ENCODE data around the gene FHL1. TPM values are rescaled to one million over a fixed set of nuclear protein-coding genes. Genes with fewer than 3 reads are reported as not detected.
A peak's percentile ranks its signal among the peaks of the same experiment; 100 is the strongest.

FHL1 gene
- polyA plus RNA-seq, 4 donors, result 8.7 to 97.5 (median 62.1) TPM

DNA sequence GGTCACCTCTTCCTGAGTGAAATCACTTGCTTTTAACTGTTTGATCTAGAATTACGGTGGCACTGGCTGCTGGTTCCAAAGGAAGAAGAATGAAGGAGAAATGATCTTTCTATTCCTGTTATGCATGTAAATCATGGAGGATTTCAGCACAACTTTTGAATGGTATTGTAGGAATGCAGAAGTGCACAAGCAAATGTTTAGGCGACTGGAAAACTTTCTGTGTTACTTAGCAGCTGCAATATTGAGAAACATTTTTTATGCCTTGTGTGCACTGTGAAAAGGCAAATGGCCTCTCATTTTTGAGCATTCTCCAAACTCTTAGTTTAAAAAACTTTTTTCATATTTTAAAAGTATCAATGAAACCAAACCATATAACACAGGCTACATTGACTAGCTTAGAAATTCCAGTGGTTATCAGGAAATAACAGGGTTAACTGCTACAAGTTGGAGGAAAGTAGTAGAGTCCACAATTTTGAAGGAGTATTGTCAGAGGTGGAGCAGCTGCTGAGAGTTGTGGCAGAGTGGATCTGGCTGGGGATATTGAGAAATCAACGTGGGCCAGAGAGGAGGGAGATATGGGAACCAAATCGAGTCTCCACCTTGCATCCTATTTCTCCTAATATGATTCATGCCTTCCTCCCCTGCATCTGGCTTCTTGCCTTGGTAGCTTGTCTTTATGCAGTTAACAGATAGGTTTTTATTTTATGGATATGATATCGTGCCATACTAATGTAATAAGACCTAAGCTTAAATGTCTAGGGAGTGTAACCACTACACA, 32.0 kb upstream of the FHL1 start:
- Histone ChIP-seq H3K4me1 (ENCODE audit: control insufficient read depth in 3 of 3, insufficient read depth in 2 of 3, low read depth in 1 of 3, low read length in 2 of 3) (no peaks in the 10 kb centered on the region), H3K36me3 (ENCODE audit: control insufficient read depth in 3 of 3, insufficient read depth in 2 of 3, low read depth in 1 of 3, low read length in 3 of 3) (no peaks in the 10 kb centered on the region), H3K4me3 (ENCODE audit: low read depth in 1 of 3, low read length in 3 of 3) (no peak overlapping the region), H3K27me3 (ENCODE audit: control insufficient read depth in 3 of 3, insufficient read depth in 3 of 3, low read length in 3 of 3) (no peaks in the 10 kb centered on the region), H3K27ac (ENCODE audit: low read depth in 1 of 3, low read length in 2 of 3) (peak overlapping the region in 2 of 3 donors; percentile 28 to 70), H3K9me3 (ENCODE audit: control insufficient read depth in 2 of 2, insufficient read depth in 1 of 2, low read depth in 1 of 2, low read length in 1 of 2) (no peaks in the 10 kb centered on the region)
- FAIRE-seq (no peak), DNase-seq (no peak)
- WGBS, 3 donors, result 51 to 64% (median 58%) methylated on average over 5 of the region's 5 CpGs

DNA sequence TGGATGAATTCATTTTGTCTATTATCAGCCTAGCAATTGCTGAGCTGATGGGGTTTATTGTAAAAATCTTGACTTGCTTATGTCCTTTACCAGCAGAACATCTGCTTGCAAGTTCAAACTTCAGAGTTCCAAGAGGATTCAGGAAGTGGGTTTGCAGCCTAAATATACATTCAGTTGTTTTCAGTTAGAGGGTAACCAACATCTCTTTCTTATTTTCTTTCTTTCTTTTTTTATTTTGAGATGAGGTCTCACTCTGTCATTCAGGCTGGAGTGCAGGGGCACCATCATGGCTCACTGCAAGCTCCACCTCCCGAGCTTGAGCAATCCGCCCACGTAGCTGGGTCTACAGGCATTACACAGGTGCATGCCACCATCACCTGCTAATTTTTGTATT, 31.4 kb upstream of the FHL1 start:
- FAIRE-seq (no peak), DNase-seq (no peak)
- Histone ChIP-seq H3K4me1 (ENCODE audit: control insufficient read depth in 3 of 3, insufficient read depth in 2 of 3, low read depth in 1 of 3, low read length in 2 of 3) (no peaks in the 10 kb centered on the region), H3K4me3 (ENCODE audit: low read depth in 1 of 3, low read length in 3 of 3) (no peak overlapping the region), H3K9me3 (ENCODE audit: control insufficient read depth in 2 of 2, insufficient read depth in 1 of 2, low read depth in 1 of 2, low read length in 1 of 2) (no peaks in the 10 kb centered on the region), H3K27ac (ENCODE audit: low read depth in 1 of 3, low read length in 2 of 3) (peak overlapping the region in 2 of 3 donors; percentile 10 to 28), H3K36me3 (ENCODE audit: control insufficient read depth in 3 of 3, insufficient read depth in 2 of 3, low read depth in 1 of 3, low read length in 3 of 3) (no peaks in the 10 kb centered on the region), H3K27me3 (ENCODE audit: control insufficient read depth in 3 of 3, insufficient read depth in 3 of 3, low read length in 3 of 3) (no peaks in the 10 kb centered on the region)
- WGBS, 3 donors, result 68 to 77% (median 70%) methylated on average over 3 of the region's 3 CpGs

DNA sequence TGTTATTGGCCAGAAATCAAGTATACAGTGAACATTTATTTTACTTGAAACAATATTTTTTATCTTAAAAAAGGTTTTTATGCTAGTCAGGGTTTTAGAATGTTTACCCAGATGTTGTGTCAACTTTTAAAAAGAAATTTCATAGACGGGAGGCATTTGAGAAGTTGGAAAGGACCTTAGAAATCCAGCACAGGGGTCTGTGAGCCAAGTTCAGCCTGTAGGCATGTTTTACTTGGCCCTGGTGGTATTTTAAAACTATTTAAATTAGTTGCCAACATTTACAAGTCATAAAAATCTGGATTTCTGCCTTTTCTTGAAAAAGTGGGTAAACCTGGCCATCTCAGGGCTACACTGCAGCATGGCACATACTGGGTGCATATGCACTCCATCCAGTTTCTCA, 25.5 kb upstream of the FHL1 start:
- 34 to 62% (median 50%) methylated on average over 1 of the region's 1 CpG for WGBS, 3 donors
- DNase-seq (no peak), FAIRE-seq (no peak)
- H3K27me3 ChIP-seq (ENCODE audit: control insufficient read depth in 3 of 3, insufficient read depth in 3 of 3, low read length in 3 of 3), result no peaks in the 10 kb centered on the region
- H3K4me3 ChIP-seq (ENCODE audit: low read depth in 1 of 3, low read length in 3 of 3), result no peak overlapping the region
- no peaks in the 10 kb centered on the region for H3K36me3 ChIP-seq (ENCODE audit: control insufficient read depth in 3 of 3, insufficient read depth in 2 of 3, low read depth in 1 of 3, low read length in 3 of 3)
- H3K4me1 ChIP-seq (ENCODE audit: control insufficient read depth in 3 of 3, insufficient read depth in 2 of 3, low read depth in 1 of 3, low read length in 2 of 3), result no peaks in the 10 kb centered on the region
- H3K27ac ChIP-seq (ENCODE audit: low read depth in 1 of 3, low read length in 2 of 3), result no peak overlapping the region
- no peaks in the 10 kb centered on the region for H3K9me3 ChIP-seq (ENCODE audit: control insufficient read depth in 2 of 2, insufficient read depth in 1 of 2, low read depth in 1 of 2, low read length in 1 of 2)

DNA sequence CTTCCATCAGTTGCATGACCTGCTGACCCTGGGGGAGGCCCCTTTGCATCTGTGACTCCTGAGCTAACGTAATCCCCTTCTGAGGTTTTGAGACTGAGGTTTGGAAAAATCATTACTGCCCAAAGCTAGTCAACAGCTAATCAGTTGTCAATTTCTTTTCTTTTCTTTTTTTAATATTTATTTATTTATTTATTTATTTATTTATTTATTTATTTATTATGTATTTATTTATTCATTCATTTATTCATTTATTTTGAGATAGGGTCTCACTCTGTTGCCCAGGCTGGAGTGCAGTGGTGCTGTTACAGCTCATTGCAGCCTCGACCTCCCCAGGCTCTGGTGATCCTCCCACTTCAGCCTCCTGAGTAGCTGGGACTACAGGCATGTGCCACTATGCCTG, 25.1 kb upstream of the FHL1 start:
- no peaks in the 10 kb centered on the region for H3K36me3 ChIP-seq (ENCODE audit: control insufficient read depth in 3 of 3, insufficient read depth in 2 of 3, low read depth in 1 of 3, low read length in 3 of 3)
- no peaks in the 10 kb centered on the region for H3K9me3 ChIP-seq (ENCODE audit: control insufficient read depth in 2 of 2, insufficient read depth in 1 of 2, low read depth in 1 of 2, low read length in 1 of 2)
- no peak overlapping the region for H3K27ac ChIP-seq (ENCODE audit: low read depth in 1 of 3, low read length in 2 of 3)
- DNase-seq, result no peak
- H3K27me3 ChIP-seq (ENCODE audit: control insufficient read depth in 3 of 3, insufficient read depth in 3 of 3, low read length in 3 of 3), result no peaks in the 10 kb centered on the region
- H3K4me1 ChIP-seq (ENCODE audit: control insufficient read depth in 3 of 3, insufficient read depth in 2 of 3, low read depth in 1 of 3, low read length in 2 of 3), result no peaks in the 10 kb centered on the region
- FAIRE-seq, result no peak
- 51 to 72% (median 71%) methylated on average over 2 of the region's 2 CpGs for WGBS, 3 donors
- H3K4me3 ChIP-seq (ENCODE audit: low read depth in 1 of 3, low read length in 3 of 3), result no peak overlapping the region

DNA sequence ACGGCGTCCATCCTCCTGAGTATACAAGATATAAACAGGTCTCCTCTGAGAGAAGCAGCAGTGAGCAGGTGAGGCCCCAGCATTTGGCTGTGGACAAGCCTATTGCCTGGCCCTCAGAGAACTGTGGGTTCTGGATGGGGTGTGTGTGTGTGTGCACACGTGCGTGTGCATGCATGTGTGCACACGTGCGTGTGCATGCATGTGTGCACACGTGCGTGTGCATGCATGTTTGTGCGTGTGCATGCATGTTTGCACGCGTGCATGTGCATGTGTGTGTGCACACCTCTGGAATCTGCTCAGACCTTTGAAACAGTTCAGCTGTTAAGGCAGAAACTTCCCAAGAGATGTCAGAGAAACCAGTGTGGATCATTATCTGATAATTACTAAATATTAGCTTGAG, 22.2 kb upstream of the FHL1 start:
- Histone ChIP-seq H3K4me3 (ENCODE audit: low read depth in 1 of 3, low read length in 3 of 3) (no peak overlapping the region), H3K27me3 (ENCODE audit: control insufficient read depth in 3 of 3, insufficient read depth in 3 of 3, low read length in 3 of 3) (no peaks in the 10 kb centered on the region), H3K27ac (ENCODE audit: low read depth in 1 of 3, low read length in 2 of 3) (no peak overlapping the region), H3K9me3 (ENCODE audit: control insufficient read depth in 2 of 2, insufficient read depth in 1 of 2, low read depth in 1 of 2, low read length in 1 of 2) (no peaks in the 10 kb centered on the region), H3K4me1 (ENCODE audit: control insufficient read depth in 3 of 3, insufficient read depth in 2 of 3, low read depth in 1 of 3, low read length in 2 of 3) (no peaks in the 10 kb centered on the region), H3K36me3 (ENCODE audit: control insufficient read depth in 3 of 3, insufficient read depth in 2 of 3, low read depth in 1 of 3, low read length in 3 of 3) (no peaks in the 10 kb centered on the region)
- no peak for DNase-seq
- no peak for FAIRE-seq
- WGBS, 3 donors, result 88 to 94% (median 91%) methylated on average over 11 of the region's 11 CpGs

DNA sequence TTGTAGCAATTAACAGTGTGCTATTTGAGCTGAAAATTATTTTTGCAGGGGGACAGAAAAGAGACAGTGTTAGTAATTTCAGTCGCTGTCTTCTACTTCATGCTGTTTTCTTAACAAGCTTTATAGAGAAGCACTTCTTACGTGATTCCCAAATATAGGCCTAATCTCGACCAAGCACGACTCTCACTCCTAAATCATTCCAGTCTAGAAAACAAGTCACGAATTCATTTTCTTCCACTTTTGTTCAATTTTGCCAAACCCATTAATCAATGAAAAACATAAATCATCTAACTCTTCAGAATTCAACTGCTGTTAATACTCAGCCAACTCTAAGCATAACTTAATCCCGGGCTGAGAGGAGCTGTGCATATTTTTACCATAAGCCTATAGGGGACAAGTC, 21.0 kb upstream of the FHL1 start:
- H3K27ac ChIP-seq (ENCODE audit: low read depth in 1 of 3, low read length in 2 of 3), result peak overlapping the region in 1 of 3 donors; percentile 28
- FAIRE-seq (no peak), DNase-seq (no peak)
- H3K9me3 ChIP-seq (ENCODE audit: control insufficient read depth in 2 of 2, insufficient read depth in 1 of 2, low read depth in 1 of 2, low read length in 1 of 2), result no peaks in the 10 kb centered on the region
- no peaks in the 10 kb centered on the region for H3K4me1 ChIP-seq (ENCODE audit: control insufficient read depth in 3 of 3, insufficient read depth in 2 of 3, low read depth in 1 of 3, low read length in 2 of 3)
- H3K27me3 ChIP-seq (ENCODE audit: control insufficient read depth in 3 of 3, insufficient read depth in 3 of 3, low read length in 3 of 3), result no peaks in the 10 kb centered on the region
- no peak overlapping the region for H3K4me3 ChIP-seq (ENCODE audit: low read depth in 1 of 3, low read length in 3 of 3)
- H3K36me3 ChIP-seq (ENCODE audit: control insufficient read depth in 3 of 3, insufficient read depth in 2 of 3, low read depth in 1 of 3, low read length in 3 of 3), result no peaks in the 10 kb centered on the region
- WGBS, 3 donors, result 73 to 82% (median 76%) methylated on average over 6 of the region's 6 CpGs

DNA sequence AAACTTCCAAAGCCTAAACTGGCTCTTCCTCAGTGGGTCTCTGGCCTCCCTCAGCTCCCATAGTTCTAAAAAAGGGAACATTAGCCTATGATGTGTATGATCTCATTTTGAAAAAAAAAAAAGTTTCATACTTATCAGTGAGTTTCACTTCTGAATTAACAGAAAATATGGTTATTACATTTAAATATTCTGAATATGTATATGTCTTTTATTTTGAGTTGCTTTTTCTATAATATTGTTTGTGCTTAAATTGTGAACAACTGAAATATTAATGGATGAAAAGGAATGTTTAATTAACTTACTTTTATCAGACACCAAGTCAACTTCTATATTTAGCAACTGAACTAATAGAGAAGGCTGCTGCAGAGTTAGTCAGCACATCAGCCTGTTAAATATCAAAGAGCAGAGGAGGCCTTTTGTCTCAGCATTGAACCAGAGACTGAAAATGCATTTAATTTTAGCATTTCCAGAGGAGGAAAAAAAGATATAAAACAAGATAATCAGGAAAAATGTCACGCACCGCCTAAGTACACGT, 20.4 kb upstream of the FHL1 start:
- Histone ChIP-seq H3K27me3 (ENCODE audit: control insufficient read depth in 3 of 3, insufficient read depth in 3 of 3, low read length in 3 of 3) (no peaks in the 10 kb centered on the region), H3K36me3 (ENCODE audit: control insufficient read depth in 3 of 3, insufficient read depth in 2 of 3, low read depth in 1 of 3, low read length in 3 of 3) (no peaks in the 10 kb centered on the region), H3K4me3 (ENCODE audit: low read depth in 1 of 3, low read length in 3 of 3) (no peak overlapping the region), H3K4me1 (ENCODE audit: control insufficient read depth in 3 of 3, insufficient read depth in 2 of 3, low read depth in 1 of 3, low read length in 2 of 3) (no peaks in the 10 kb centered on the region), H3K9me3 (ENCODE audit: control insufficient read depth in 2 of 2, insufficient read depth in 1 of 2, low read depth in 1 of 2, low read length in 1 of 2) (no peaks in the 10 kb centered on the region), H3K27ac (ENCODE audit: low read depth in 1 of 3, low read length in 2 of 3) (peak overlapping the region in 1 of 3 donors; percentile 28)
- 80 to 82% (median 81%) methylated on average over 3 of the region's 3 CpGs for WGBS, 3 donors
- no peak for DNase-seq
- FAIRE-seq, result no peak

DNA sequence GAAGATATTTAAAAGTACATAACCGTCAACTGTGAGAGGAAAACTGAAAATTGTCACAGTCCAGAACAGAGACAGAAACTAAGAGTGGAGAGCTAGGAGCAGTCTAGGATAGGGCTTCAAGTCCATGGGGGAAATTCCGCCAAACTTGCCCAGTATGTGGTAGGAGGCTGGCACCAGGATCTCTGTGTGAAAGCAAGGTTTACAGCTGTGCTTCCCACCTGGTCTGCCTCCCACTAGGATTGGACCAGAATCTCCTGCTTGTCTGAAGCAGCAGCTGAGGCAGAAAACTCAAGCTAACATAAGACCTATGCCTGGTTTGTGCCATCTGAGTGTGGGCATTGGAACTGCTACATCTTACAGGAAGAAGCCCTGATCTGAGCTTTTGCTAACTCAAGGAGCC, 18.6 kb upstream of the FHL1 start:
- Histone ChIP-seq H3K27me3 (ENCODE audit: control insufficient read depth in 3 of 3, insufficient read depth in 3 of 3, low read length in 3 of 3) (no peaks in the 10 kb centered on the region), H3K4me1 (ENCODE audit: control insufficient read depth in 3 of 3, insufficient read depth in 2 of 3, low read depth in 1 of 3, low read length in 2 of 3) (no peaks in the 10 kb centered on the region), H3K36me3 (ENCODE audit: control insufficient read depth in 3 of 3, insufficient read depth in 2 of 3, low read depth in 1 of 3, low read length in 3 of 3) (no peaks in the 10 kb centered on the region), H3K4me3 (ENCODE audit: low read depth in 1 of 3, low read length in 3 of 3) (no peak overlapping the region), H3K9me3 (ENCODE audit: control insufficient read depth in 2 of 2, insufficient read depth in 1 of 2, low read depth in 1 of 2, low read length in 1 of 2) (no peaks in the 10 kb centered on the region), H3K27ac (ENCODE audit: low read depth in 1 of 3, low read length in 2 of 3) (no peak overlapping the region)
- DNase-seq (no peak), FAIRE-seq (no peak)
- 84 to 89% (median 85%) methylated on average over 2 of the region's 2 CpGs for WGBS, 3 donors

All from small intestine (tissue), 7 donors.